CD14-positive monocyte (primary cell): Measurements from ENCODE around the gene TMEM18. TPM values are rescaled to one million over a fixed set of nuclear protein-coding genes. Genes with fewer than 3 reads are reported as not detected.

ENCODE experiments used
- DNase-seq, 3 donors: peaks; one replicate each; pipeline ENCODE4 v3.0.0-alpha.2; 2011 to 2022
- H2AFZ ChIP-seq: 2 replicates; pipeline ENCODE4 v1.6.0; 2012; ENCODE audit warnings: mild to moderate bottlenecking, low read depth, low read length, inconsistent platforms; ENCODE audit not compliant: insufficient read depth, poor library complexity, severe bottlenecking
- H3K27ac ChIP-seq, 2 donors: 1 replicate in 1 of 2; 2 replicates in 1 of 2; pipeline ENCODE4 v1.5.1; 2012 to 2013; ENCODE audit warnings: low read length in 2 of 2, control low read depth in 1 of 2, inconsistent platforms in 1 of 2, low read depth in 1 of 2, mild to moderate bottlenecking in 1 of 2
- H3K27me3 ChIP-seq, 2 donors: one replicate each; pipeline versions ENCODE4 v1.6.0 to v1.6.1; 2011 to 2013; ENCODE audit warnings: low read length in 2 of 2; ENCODE audit not compliant: control insufficient read depth in 2 of 2, insufficient read depth in 2 of 2
- H3K36me3 ChIP-seq, 2 donors: replicated peaks in 1 of 2; 1 replicate in 1 of 2; 2 replicates in 1 of 2; pipeline versions ENCODE4 v1.5.1 to v1.6.1; 2012 to 2013; ENCODE audit warnings: low read length in 2 of 2, control low read depth in 1 of 2, inconsistent platforms in 1 of 2, mild to moderate bottlenecking in 1 of 2; ENCODE audit not compliant: insufficient read depth in 2 of 2, control insufficient read depth in 1 of 2
- H3K4me1 ChIP-seq, 2 donors: 1 replicate in 1 of 2; 2 replicates in 1 of 2; pipeline versions ENCODE4 v1.5.1 to v1.6.1; 2012 to 2013; ENCODE audit warnings: low read length in 2 of 2, control low read depth in 1 of 2, inconsistent platforms in 1 of 2, mild to moderate bottlenecking in 1 of 2, moderate library complexity in 1 of 2; ENCODE audit not compliant: insufficient read depth in 2 of 2, control insufficient read depth in 1 of 2
- H3K4me2 ChIP-seq: replicated peaks from 2 replicates; pipeline ENCODE3; 2012; ENCODE audit warnings: low read length, moderate library complexity, mild to moderate bottlenecking; ENCODE audit not compliant: poor library complexity, severe bottlenecking; ENCODE audit errors: extremely low read depth
- H3K4me3 ChIP-seq, 3 experiments: fragments of 200-600 bp in 1 of 3; sonication (generic) in 1 of 3; replicated peaks in 1 of 3; 1 replicate in 2 of 3; 2 replicates in 1 of 3; pipeline ENCODE4 v1.5.1; 2011 to 2013; ENCODE audit warnings: low read length in 3 of 3, mild to moderate bottlenecking in 3 of 3, control low read depth in 2 of 3, low read depth in 2 of 3, inconsistent platforms in 1 of 3, moderate library complexity in 1 of 3
- H3K79me2 ChIP-seq: 2 replicates; pipeline ENCODE4 v1.6.0; 2012; ENCODE audit warnings: mild to moderate bottlenecking, control low read depth, inconsistent platforms, low read length, moderate library complexity; ENCODE audit not compliant: insufficient read depth
- H3K9ac ChIP-seq: 2 replicates; pipeline ENCODE4 v1.6.0; 2017; ENCODE audit warnings: low read length, mild to moderate bottlenecking; ENCODE audit not compliant: insufficient read depth, poor library complexity, severe bottlenecking
- H3K9me3 ChIP-seq, 2 donors: replicated peaks in 1 of 2; 1 replicate in 1 of 2; 2 replicates in 1 of 2; pipeline versions ENCODE4 v1.5.1 to v1.6.1; 2012 to 2013; ENCODE audit warnings: low read length in 2 of 2, control low read depth in 1 of 2; ENCODE audit not compliant: control insufficient read depth in 1 of 2, insufficient read depth in 1 of 2
- H4K20me1 ChIP-seq: 2 replicates; pipeline ENCODE4 v1.6.0; 2012; ENCODE audit warnings: mild to moderate bottlenecking, low read length, control low read depth, moderate library complexity; ENCODE audit not compliant: insufficient read depth
- H3K27ac Mint-ChIP-seq, 7 donors: one replicate each; pipeline ENCODE4 v1.8.0; 2020; ENCODE audit warnings: mild to moderate bottlenecking in 7 of 7, mixed read lengths in 7 of 7, moderate library complexity in 6 of 7, inconsistent platforms in 2 of 7
- H3K27me3 Mint-ChIP-seq, 3 donors: one replicate each; pipeline ENCODE4 v1.8.0; 2021 to 2022; ENCODE audit warnings: low read depth in 3 of 3, mild to moderate bottlenecking in 3 of 3, mixed read lengths in 3 of 3, moderate library complexity in 3 of 3, inconsistent platforms in 1 of 3
- H3K36me3 Mint-ChIP-seq, 2 donors: one replicate each; pipeline ENCODE4 v1.8.0; 2020; ENCODE audit warnings: mixed read lengths in 2 of 2, inconsistent platforms in 1 of 2, mild to moderate bottlenecking in 1 of 2
- H3K4me1 Mint-ChIP-seq: one replicate; pipeline ENCODE4 v1.8.0; 2020; ENCODE audit warnings: mild to moderate bottlenecking, mixed read lengths
- H3K4me3 Mint-ChIP-seq, 2 donors: one replicate each; pipeline ENCODE4 v1.8.0; 2020; ENCODE audit warnings: mild to moderate bottlenecking in 2 of 2, mixed read lengths in 2 of 2, moderate library complexity in 1 of 2
- H3K9me3 Mint-ChIP-seq, 7 donors: one replicate each; pipeline ENCODE4 v1.8.0; 2020 to 2022; ENCODE audit warnings: mixed read lengths in 7 of 7, mild to moderate bottlenecking in 6 of 7, moderate library complexity in 6 of 7, inconsistent platforms in 2 of 7
- WGBS: methylation state at CpG from one replicate; pipeline ENCODE4 v1.1.5; 2013; ENCODE audit warnings: missing lambda C conversion rate; ENCODE audit not compliant: insufficient coverage; 5-methylcytosine and 5-hydroxymethylcytosine counted together
- intact Hi-C, 2 donors: fragments of 100-400 bp; cut with micrococcal nuclease; formaldehyde crosslinking; loops; one replicate each; pipeline versions ENCODE4 v1.15.0 to v1.15.1; 2023
- polyA plus RNA-seq, 3 donors: library from polyadenylated mRNA; depleted of rRNA in 1 of 3; unstranded in 2 of 3; stranded (reverse) in 1 of 3; fragments of 300-500 nt in 2 of 3; fragments of >200 nt in 1 of 3; fragmentation: Illumina TruSeq in 2 of 3; gene quantifications; 1 replicate in 2 of 3; 2 replicates in 1 of 3; pipeline ENCODE4 v1.2.3, GENCODE V29; 2012 to 2021
- TF ChIP-seq, protein P1 (sequence below): fragments of 200-600 bp; IDR thresholded peaks from one replicate; pipeline ENCODE4 v1.8.0; 2022; ENCODE audit warnings: antibody characterized with exemption, mild to moderate bottlenecking

TMEM18 gene
- polyA plus RNA-seq, 3 donors = 9.3 to 23.5 (median 21.8) TPM

DNA sequence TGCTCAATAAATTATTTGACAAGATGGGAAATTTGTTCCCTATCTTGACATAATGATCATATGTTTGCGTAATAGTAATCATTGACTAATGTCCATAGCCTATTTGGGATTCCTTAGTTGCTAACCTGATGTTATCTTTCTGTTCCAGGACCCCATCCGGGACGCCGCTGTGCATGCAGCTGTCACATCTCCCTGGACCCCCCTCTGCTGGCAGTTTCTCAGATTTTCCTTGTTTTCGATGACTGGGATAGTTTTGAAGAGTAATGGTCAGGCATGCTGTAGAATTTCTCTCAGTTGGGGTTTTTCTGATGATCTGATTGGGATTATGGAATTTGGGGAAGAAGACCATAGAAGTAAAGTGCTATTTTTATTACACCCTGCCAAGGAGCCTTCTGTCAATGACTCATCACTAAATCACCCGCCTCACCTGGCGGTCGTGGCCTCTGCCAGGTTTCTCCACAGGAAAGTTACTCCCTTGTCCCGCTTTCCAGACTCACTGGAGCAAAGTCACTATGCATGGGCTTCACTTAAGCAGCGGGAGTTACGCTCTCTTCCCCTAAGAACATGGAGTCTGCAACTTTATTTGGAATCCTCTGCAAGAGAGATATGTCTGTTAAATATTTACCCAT, 19.9 kb upstream of the TMEM18 start:
- intact Hi-C loops = no loop called here
- Histone ChIP-seq H2AFZ (no peak overlapping the region), H3K27ac (no peak overlapping the region)

DNA sequence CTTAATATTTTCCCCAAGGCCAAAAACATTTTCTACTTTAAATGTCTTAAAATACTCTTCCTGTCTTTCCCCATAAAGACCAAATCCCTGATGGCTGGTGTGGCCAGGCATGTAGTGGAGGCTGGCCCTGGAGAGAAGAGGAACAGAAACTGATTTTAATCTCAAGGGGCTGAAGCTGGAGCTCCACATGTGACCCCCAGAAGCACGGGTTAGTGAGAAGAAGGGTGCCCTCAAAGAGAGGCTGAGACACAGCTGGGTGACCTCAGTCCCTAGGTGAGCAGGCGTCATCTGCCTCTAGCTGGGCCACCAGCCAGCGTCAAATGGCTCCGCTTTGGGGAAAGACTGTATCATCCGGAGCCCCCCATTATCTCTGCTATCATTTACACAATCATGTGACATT, 19.3 kb upstream of the TMEM18 start:
- Histone ChIP-seq H4K20me1 (no peaks in the 10 kb centered on the region), H3K27me3 (no peaks in the 10 kb centered on the region), H3K4me3 (no peak overlapping the region), H3K9ac (no peak overlapping the region), H2AFZ (no peak overlapping the region), H3K36me3 (no peaks in the 10 kb centered on the region), H3K9me3 (peaks cover 2 to 10% of the 10 kb centered on the region in 2 donors), H3K4me2 (no peak overlapping the region), H3K79me2 (no peaks in the 10 kb centered on the region), H3K4me1 (no peaks in the 10 kb centered on the region), H3K27ac (no peak overlapping the region)
- TF ChIP-seq, protein P1, sequence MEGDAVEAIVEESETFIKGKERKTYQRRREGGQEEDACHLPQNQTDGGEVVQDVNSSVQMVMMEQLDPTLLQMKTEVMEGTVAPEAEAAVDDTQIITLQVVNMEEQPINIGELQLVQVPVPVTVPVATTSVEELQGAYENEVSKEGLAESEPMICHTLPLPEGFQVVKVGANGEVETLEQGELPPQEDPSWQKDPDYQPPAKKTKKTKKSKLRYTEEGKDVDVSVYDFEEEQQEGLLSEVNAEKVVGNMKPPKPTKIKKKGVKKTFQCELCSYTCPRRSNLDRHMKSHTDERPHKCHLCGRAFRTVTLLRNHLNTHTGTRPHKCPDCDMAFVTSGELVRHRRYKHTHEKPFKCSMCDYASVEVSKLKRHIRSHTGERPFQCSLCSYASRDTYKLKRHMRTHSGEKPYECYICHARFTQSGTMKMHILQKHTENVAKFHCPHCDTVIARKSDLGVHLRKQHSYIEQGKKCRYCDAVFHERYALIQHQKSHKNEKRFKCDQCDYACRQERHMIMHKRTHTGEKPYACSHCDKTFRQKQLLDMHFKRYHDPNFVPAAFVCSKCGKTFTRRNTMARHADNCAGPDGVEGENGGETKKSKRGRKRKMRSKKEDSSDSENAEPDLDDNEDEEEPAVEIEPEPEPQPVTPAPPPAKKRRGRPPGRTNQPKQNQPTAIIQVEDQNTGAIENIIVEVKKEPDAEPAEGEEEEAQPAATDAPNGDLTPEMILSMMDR = no peak
- peaks cover 0 to 6% (median 5%) of the 10 kb centered on the region in 7 donors for H3K9me3 Mint-ChIP-seq
- WGBS = 69% methylated on average over 5 of the region's 5 CpGs
- DNase-seq = no peak
- no peaks in the 10 kb centered on the region for H3K4me1 Mint-ChIP-seq
- H3K27me3 Mint-ChIP-seq = peaks cover 3 to 6% (median 6%) of the 10 kb centered on the region in 3 donors
- no peak overlapping the region for H3K27ac Mint-ChIP-seq
- no peak overlapping the region for H3K4me3 Mint-ChIP-seq
- intact Hi-C loops = no loop called here
- no peaks in the 10 kb centered on the region for H3K36me3 Mint-ChIP-seq

More for the DNA sequence above, 19.9 kb upstream of the TMEM18 start:
- Histone ChIP-seq H3K4me1 (no peaks in the 10 kb centered on the region), H3K36me3 (no peaks in the 10 kb centered on the region), H3K9me3 (peaks cover 2 to 10% of the 10 kb centered on the region in 2 donors), H3K4me3 (no peak overlapping the region), H3K4me2 (no peak overlapping the region), H3K27me3 (no peaks in the 10 kb centered on the region), H3K9ac (no peak overlapping the region), H3K79me2 (no peaks in the 10 kb centered on the region), H4K20me1 (no peaks in the 10 kb centered on the region)
- H3K4me3 Mint-ChIP-seq = no peak overlapping the region
- H3K36me3 Mint-ChIP-seq = no peaks in the 10 kb centered on the region
- peaks cover 0 to 8% (median 5%) of the 10 kb centered on the region in 7 donors for H3K9me3 Mint-ChIP-seq
- TF ChIP-seq, protein P1 = no peak
- 96% methylated on average over 6 of the region's 11 CpGs for WGBS
- H3K27me3 Mint-ChIP-seq = peaks cover 3 to 7% (median 6%) of the 10 kb centered on the region in 3 donors
- no peak overlapping the region for H3K27ac Mint-ChIP-seq
- no peaks in the 10 kb centered on the region for H3K4me1 Mint-ChIP-seq
- DNase-seq = no peak
